Fibroblast of lung (primary cell): ENCODE results near the gene RSL24D1. TPM values are rescaled to one million over a fixed set of nuclear protein-coding genes. Genes with fewer than 3 reads are reported as not detected.

Experiments
- DNase-seq, 2 donors: peaks; one replicate each; pipeline versions ENCODE4 v3.0.0 to v3.0.0-alpha.2; 2010; ENCODE audit warnings: low read depth in 2 of 2
- H2AFZ ChIP-seq: 2 replicates; pipeline ENCODE4 v1.5.1; 2012; ENCODE audit warnings: low read length, control low read depth, inconsistent platforms
- H3K27ac ChIP-seq: 2 replicates; pipeline ENCODE4 v1.5.1; 2011; ENCODE audit warnings: low read length, control low read depth; ENCODE audit not compliant: insufficient read depth
- H3K27me3 ChIP-seq: 2 replicates; pipeline ENCODE4 v1.5.1; 2011; ENCODE audit warnings: mild to moderate bottlenecking, low read length; ENCODE audit not compliant: control insufficient read depth, insufficient read depth
- H3K36me3 ChIP-seq: 2 replicates; pipeline ENCODE4 v1.5.1; 2011; ENCODE audit warnings: low read length; ENCODE audit not compliant: control insufficient read depth, insufficient read depth
- H3K4me1 ChIP-seq: 2 replicates; pipeline ENCODE4 v1.5.1; 2011; ENCODE audit warnings: low read length; ENCODE audit not compliant: control insufficient read depth, insufficient read depth; ENCODE audit errors: extremely low read depth
- H3K4me2 ChIP-seq: 2 replicates; pipeline ENCODE4 v1.5.1; 2011; ENCODE audit warnings: low read length, control low read depth; ENCODE audit not compliant: insufficient read depth; ENCODE audit errors: extremely low read depth
- H3K4me3 ChIP-seq, 4 experiments: fragments of 200-600 bp in 1 of 4; sonication (generic) in 1 of 4; replicated peaks in 1 of 4; 2 replicates each; pipeline ENCODE4 v1.5.1; 2011 to 2016; ENCODE audit warnings: low read length in 4 of 4, low read depth in 3 of 4, mild to moderate bottlenecking in 3 of 4, control low read depth in 2 of 4, inconsistent platforms in 1 of 4, mixed read lengths in 1 of 4; ENCODE audit not compliant: insufficient read depth in 1 of 4; ENCODE audit errors: control extremely low read depth in 1 of 4
- H3K79me2 ChIP-seq: 2 replicates; pipeline ENCODE4 v1.5.1; 2012; ENCODE audit warnings: mild to moderate bottlenecking, low read length, inconsistent platforms; ENCODE audit not compliant: control insufficient read depth, insufficient read depth
- H3K9ac ChIP-seq: 2 replicates; pipeline ENCODE4 v1.5.1; 2011; ENCODE audit warnings: mild to moderate bottlenecking, low read length, control low read depth; ENCODE audit not compliant: insufficient read depth
- H3K9me3 ChIP-seq: 2 replicates; pipeline ENCODE4 v1.5.1; 2012; ENCODE audit warnings: low read depth, low read length; ENCODE audit not compliant: control insufficient read depth, insufficient read depth
- H4K20me1 ChIP-seq: 2 replicates; pipeline ENCODE4 v1.5.1; 2011; ENCODE audit warnings: low read length; ENCODE audit not compliant: control insufficient read depth, insufficient read depth; ENCODE audit errors: extremely low read depth
- CTCF ChIP-seq, 2 donors: IDR thresholded peaks in 1 of 2; conservative IDR thresholded peaks in 1 of 2; 1 replicate in 1 of 2; 2 replicates in 1 of 2; pipeline ENCODE4 v1.5.1; 2011 to 2012; ENCODE audit warnings: low read length in 2 of 2, control low read depth in 1 of 2, inconsistent platforms in 1 of 2, low read depth in 1 of 2, mild to moderate bottlenecking in 1 of 2
- EZH2 ChIP-seq: IDR thresholded peaks from 2 replicates; pipeline ENCODE4 v1.5.1; 2012; ENCODE audit warnings: low read length, control low read depth, mild to moderate bottlenecking; ENCODE audit errors: missing control alignments
- polyA plus RNA-seq, 2 donors: library from polyadenylated mRNA; depleted of rRNA in 1 of 2; stranded (reverse) in 1 of 2; unstranded in 1 of 2; fragments of >200 nt; gene quantifications; 2 replicates each; pipeline ENCODE4 v1.2.1, GENCODE V29; 2011 to 2012; ENCODE audit warnings: missing spikeins in 1 of 2
- total RNA-seq: library from RNA; depleted of rRNA; stranded (reverse); fragments of >200 nt; gene quantifications from 2 replicates; pipeline ENCODE4 v1.2.1, GENCODE V29; 2014

RSL24D1 gene
- total and polyA plus RNA-seq, 2 donors (not counting 1 experiment from before 2014, with no cell fraction given) = 56.8 to 117 TPM

GRCh38 chr15:55197362-55197705 lies 593 bp upstream of the RSL24D1 start:
- Histone ChIP-seq H3K79me2 (peaks cover 42% of the 10 kb centered on the region), H2AFZ (peak overlapping the region; percentile 100), H3K36me3 (no peaks in the 10 kb centered on the region), H4K20me1 (no peaks in the 10 kb centered on the region), H3K27me3 (no peaks in the 10 kb centered on the region), H3K4me1 (peaks cover 2% of the 10 kb centered on the region), H3K4me3 (peak overlapping the region; percentile 53 to 95 (median 75)), H3K4me2 (peak overlapping the region; percentile 99), H3K9me3 (no peaks in the 10 kb centered on the region), H3K9ac (peak overlapping the region; percentile 77), H3K27ac (peak overlapping the region; percentile 94)
- TF ChIP-seq EZH2 = no peak
- no peak for TF ChIP-seq CTCF (conservative IDR thresholded peaks at IDR 0.05 in 1 of 2, IDR thresholded peaks at IDR 0.05 in 1 of 2; ENCODE audit: low read depth in 1 of 2, low read length in 2 of 2)
- no peak for DNase-seq

GRCh38 chr15:55195996-55196395 lies 745 bp downstream of the RSL24D1 start:
- peak overlapping the region; percentile 94 for H3K27ac ChIP-seq
- H3K4me1 ChIP-seq = peaks cover 2% of the 10 kb centered on the region
- peak overlapping the region; percentile 77 for H3K9ac ChIP-seq
- H3K27me3 ChIP-seq = no peaks in the 10 kb centered on the region
- TF ChIP-seq CTCF (conservative IDR thresholded peaks at IDR 0.05 in 1 of 2, IDR thresholded peaks at IDR 0.05 in 1 of 2; ENCODE audit: low read depth in 1 of 2, low read length in 2 of 2) = no peak
- no peak for TF ChIP-seq EZH2
- H3K4me3 ChIP-seq = peak overlapping the region; percentile 53 to 95 (median 75)
- no peaks in the 10 kb centered on the region for H3K36me3 ChIP-seq
- H3K9me3 ChIP-seq = no peaks in the 10 kb centered on the region
- peak in 1 of 2 donors; percentile 14 for DNase-seq
- no peak overlapping the region for H2AFZ ChIP-seq
- peak overlapping the region; percentile 83 for H3K4me2 ChIP-seq
- no peaks in the 10 kb centered on the region for H4K20me1 ChIP-seq
- peaks cover 48% of the 10 kb centered on the region for H3K79me2 ChIP-seq

GRCh38 chr15:55194256-55194655 lies 2.5 kb downstream of the RSL24D1 start:
- no peak for TF ChIP-seq EZH2
- no peak for TF ChIP-seq CTCF (conservative IDR thresholded peaks at IDR 0.05 in 1 of 2, IDR thresholded peaks at IDR 0.05 in 1 of 2; ENCODE audit: low read depth in 1 of 2, low read length in 2 of 2)
- no peak overlapping the region for H3K9ac ChIP-seq
- peak overlapping the region in 2 of 4 experiments; percentile 91 to 95 for H3K4me3 ChIP-seq
- H3K36me3 ChIP-seq = no peaks in the 10 kb centered on the region
- DNase-seq = peak in 1 of 2 donors; percentile 24
- peaks cover 2% of the 10 kb centered on the region for H3K4me1 ChIP-seq
- H2AFZ ChIP-seq = no peak overlapping the region
- H3K4me2 ChIP-seq = peak overlapping the region; percentile 21
- H3K79me2 ChIP-seq = peaks cover 48% of the 10 kb centered on the region
- H3K27me3 ChIP-seq = no peaks in the 10 kb centered on the region
- no peaks in the 10 kb centered on the region for H3K9me3 ChIP-seq
- no peaks in the 10 kb centered on the region for H4K20me1 ChIP-seq
- no peak overlapping the region for H3K27ac ChIP-seq
